ENCODE data around the gene TNFAIP3. TPM values are rescaled to one million over a fixed set of nuclear protein-coding genes. Genes with fewer than 3 reads are reported as not detected.

TNFAIP3 gene
- total RNA-seq, 1 donor = 19.9 TPM

GRCh38 chr6:137823826-137824555 is 43.1 kb upstream of the TNFAIP3 start:
- no peak for TF ChIP-seq CTCF (IDR thresholded peaks at IDR 0.05; ENCODE audit: insufficient read depth, low read length)
- peak; percentile 66 for DNase-seq (ENCODE audit: low read depth)
- H3K4me3 ChIP-seq (ENCODE audit: low read depth, low read length) = no peak overlapping the region

- DNase-seq (ENCODE audit: low read depth) = no peak
- no peak for TF ChIP-seq CTCF (IDR thresholded peaks at IDR 0.05; ENCODE audit: insufficient read depth, low read length)
- no peak overlapping the region for H3K4me3 ChIP-seq (ENCODE audit: low read depth, low read length)
Measured at GRCh38 chr6:137824556-137824879, 42.5 kb upstream of the TNFAIP3 start.

- H3K4me3 ChIP-seq (ENCODE audit: low read depth, low read length) = no peak overlapping the region
- TF ChIP-seq CTCF (IDR thresholded peaks at IDR 0.05; ENCODE audit: insufficient read depth, low read length) = no peak
- peak; percentile 33 for DNase-seq (ENCODE audit: low read depth)
Measured at GRCh38 chr6:137824896-137825295, 42.2 kb upstream of the TNFAIP3 start.

GRCh38 chr6:137827411-137827940 is 39.6 kb upstream of the TNFAIP3 start:
- H3K4me3 ChIP-seq (ENCODE audit: low read depth, low read length) = no peak overlapping the region
- no peak for TF ChIP-seq CTCF (IDR thresholded peaks at IDR 0.05; ENCODE audit: insufficient read depth, low read length)
- no peak for DNase-seq (ENCODE audit: low read depth)

GRCh38 chr6:137827977-137828810 is 38.9 kb upstream of the TNFAIP3 start:
- no peak for DNase-seq (ENCODE audit: low read depth)
- no peak for TF ChIP-seq CTCF (IDR thresholded peaks at IDR 0.05; ENCODE audit: insufficient read depth, low read length)
- H3K4me3 ChIP-seq (ENCODE audit: low read depth, low read length) = no peak overlapping the region

GRCh38 chr6:137829641-137830083 is 37.4 kb upstream of the TNFAIP3 start:
- TF ChIP-seq CTCF (IDR thresholded peaks at IDR 0.05; ENCODE audit: insufficient read depth, low read length) = no peak
- DNase-seq (ENCODE audit: low read depth) = peak; percentile 51
- H3K4me3 ChIP-seq (ENCODE audit: low read depth, low read length) = no peak overlapping the region
